C4-2B (cell line): Measurements from ENCODE around the gene KRT222.

Experiments
- H3K27ac ChIP-seq: fragments of 450-650 bp; 2 replicates; pipeline ENCODE4 v1.5.1; 2017
- CTCF ChIP-seq: fragments of 450-650 bp; conservative IDR thresholded peaks from 2 replicates; pipeline ENCODE4 v1.5.1; 2017; ENCODE audit warnings: mild to moderate bottlenecking
- ZFX ChIP-seq: fragments of 450-650 bp; IDR thresholded peaks from 2 replicates; pipeline ENCODE4 v1.6.1; 2017

Gene KRT222

GRCh38 chr17:40680998-40681397, 16.0 kb upstream of the KRT222 start:
- TF ChIP-seq ZFX = no peak

GRCh38 chr17:40679523-40679907, 14.5 kb upstream of the KRT222 start:
- no peak overlapping the region for H3K27ac ChIP-seq
- no peak for TF ChIP-seq ZFX
- no peak for TF ChIP-seq CTCF

More at GRCh38 chr17:40680998-40681397, 16.0 kb upstream of the KRT222 start:
- H3K27ac ChIP-seq = no peak overlapping the region

GRCh38 chr17:40678902-40679522, 14.0 kb upstream of the KRT222 start:
- H3K27ac ChIP-seq = no peak overlapping the region
- TF ChIP-seq ZFX (no peak), CTCF (no peak)

- H3K27ac ChIP-seq = no peak overlapping the region
- TF ChIP-seq ZFX (no peak), CTCF (no peak; the same call in 1 of the 2 replicates)
Observed at GRCh38 chr17:40675905-40676304, 10.9 kb upstream of the KRT222 start.

- TF ChIP-seq CTCF (no peak), ZFX (no peak)
- no peak overlapping the region for H3K27ac ChIP-seq
Observed at GRCh38 chr17:40672654-40673053, 7.7 kb upstream of the KRT222 start.

- no peak overlapping the region for H3K27ac ChIP-seq
- TF ChIP-seq ZFX (no peak), CTCF (no peak)
Observed at GRCh38 chr17:40671282-40671681, 6.3 kb upstream of the KRT222 start.

GRCh38 chr17:40666331-40666730, 1.4 kb upstream of the KRT222 start:
- TF ChIP-seq ZFX = no peak
- no peak for TF ChIP-seq CTCF

GRCh38 chr17:40663252-40663651, 1.7 kb downstream of the KRT222 start:
- TF ChIP-seq ZFX (no peak), CTCF (no peak)
- no peak overlapping the region for H3K27ac ChIP-seq

More at GRCh38 chr17:40666331-40666730, 1.4 kb upstream of the KRT222 start:
- H3K27ac ChIP-seq = no peak overlapping the region
